Transverse colon (tissue), 4 donors: ENCODE measurements around the gene EIF3D. TPM values are rescaled to one million over a fixed set of nuclear protein-coding genes. Genes with fewer than 3 reads are reported as not detected.

Experiments used
- DNase-seq: peaks from one replicate; pipeline ENCODE4 v3.0.0-alpha.2; 2019
- H3K27ac ChIP-seq, 4 donors: fragments of 200-600 bp; sonication (generic); 2 replicates each; pipeline ENCODE4 v1.5.1; 2016 to 2018; ENCODE audit warnings: inconsistent platforms in 4 of 4
- H3K27me3 ChIP-seq: fragments of 200-600 bp; sonication (generic); 2 replicates; pipeline ENCODE4 v1.5.1; 2017; ENCODE audit warnings: inconsistent platforms
- H3K36me3 ChIP-seq, 4 donors: fragments of 200-600 bp; sonication (generic); 2 replicates each; pipeline ENCODE4 v1.5.1; 2017 to 2019; ENCODE audit warnings: inconsistent platforms in 4 of 4
- H3K4me1 ChIP-seq, 4 donors: fragments of 200-600 bp; sonication (generic); 2 replicates each; pipeline ENCODE4 v1.5.1; 2017 to 2020; ENCODE audit warnings: inconsistent platforms in 4 of 4
- H3K4me3 ChIP-seq, 4 donors: fragments of 200-600 bp; sonication (generic); 1 replicate in 1 of 4; 2 replicates in 3 of 4; pipeline versions ENCODE4 v1.5.1 to v1.6.1; 2017 to 2019; ENCODE audit warnings: inconsistent platforms in 4 of 4
- H3K9me3 ChIP-seq, 2 donors: fragments of 200-600 bp; sonication (generic); 2 replicates each; pipeline ENCODE4 v1.5.1; 2017 to 2019; ENCODE audit warnings: inconsistent platforms in 2 of 2
- CTCF ChIP-seq, 5 experiments: fragments of 200-600 bp in 3 of 5; fragments of 450-650 bp in 2 of 5; sonication (generic) in 3 of 5; IDR thresholded peaks; 1 replicate in 2 of 5; 2 replicates in 3 of 5; pipeline ENCODE4 v1.5.1; 2016 to 2017; ENCODE audit warnings: antibody characterized with exemption in 5 of 5, inconsistent platforms in 3 of 5, mild to moderate bottlenecking in 2 of 5, moderate library complexity in 1 of 5
- EP300 ChIP-seq: sonication (generic); formaldehyde crosslinking; IDR thresholded peaks from one replicate; pipeline ENCODE4 v1.6.1; 2017; ENCODE audit warnings: antibody characterized with exemption, low read depth
- POLR2A ChIP-seq: fragments of 450-650 bp; IDR thresholded peaks from one replicate; pipeline ENCODE4 v1.6.1; 2016; ENCODE audit warnings: antibody characterized with exemption, mild to moderate bottlenecking, moderate library complexity
- POLR2AphosphoS5 ChIP-seq, 3 donors: sonication (generic); formaldehyde crosslinking; IDR thresholded peaks; one replicate each; pipeline ENCODE4 v1.6.1; 2016; ENCODE audit warnings: antibody characterized with exemption in 3 of 3
- WGBS, 2 donors: methylation state at CpG; one replicate each; pipeline ENCODE4 v1.1.5; 2018; ENCODE audit warnings: low coverage in 1 of 2; 5-methylcytosine and 5-hydroxymethylcytosine counted together
- in situ Hi-C, 4 donors: fragments of 200-750 bp; cut with MboI; loops; one replicate each; pipeline versions ENCODE4 v1.15.0 to v1.15.1; 2017; ENCODE audit warnings: low sequenced_read_pairs in 3 of 4, low pct_ligation_motif_present in 1 of 4, low pct_unique_long_range_greater_than_20kb in 1 of 4
- intact Hi-C: fragments of 100-400 bp; cut with DNase I; formaldehyde crosslinking; loops from one replicate; pipeline ENCODE4 v1.15.1; 2023; ENCODE audit warnings: low total_unique reads
- total RNA-seq, 4 donors: library from RNA; depleted of rRNA; stranded (reverse); fragments of >200 nt; gene quantifications; one replicate each; pipeline ENCODE4 v1.1.0, GENCODE V29; 2016

Gene EIF3D
- total RNA-seq, 4 donors from 2014 or later, result 69.6 to 217 (median 146) TPM

- no peak for TF ChIP-seq POLR2AphosphoS5 (IDR thresholded peaks at IDR 0.05)
- no peak for TF ChIP-seq POLR2A
- no peak for TF ChIP-seq CTCF (IDR thresholded peaks at IDR 0.05)
- no peak for TF ChIP-seq EP300
- Histone ChIP-seq H3K36me3 (no peaks in the 10 kb centered on the region), H3K9me3 (no peaks in the 10 kb centered on the region), H3K4me3 (no peak overlapping the region), H3K27me3 (peaks cover 45% of the 10 kb centered on the region), H3K4me1 (no peaks in the 10 kb centered on the region), H3K27ac (no peak overlapping the region)
- intact Hi-C loops, result no loop called here
- 77% methylated on average over 48 of the region's 48 CpGs; no CpG with 5 or more reads in 1 of the 2 donors for WGBS, 2 donors
- in situ Hi-C loops, result no loop called here
- no peak for DNase-seq
Measured at GRCh38 chr22:36564422-36565158, 35.6 kb upstream of the EIF3D start.

- intact Hi-C loops (no loop called here), in situ Hi-C loops (no loop called here)
- 31 to 34% methylated on average over 2 to 5 of the region's 5 CpGs for WGBS, 2 donors
- H3K4me1 ChIP-seq, result no peaks in the 10 kb centered on the region
- H3K27me3 ChIP-seq, result peaks cover 45% of the 10 kb centered on the region
- DNase-seq, result no peak
- no peaks in the 10 kb centered on the region for H3K36me3 ChIP-seq
- TF ChIP-seq POLR2A (no peak), EP300 (no peak), CTCF (IDR thresholded peaks at IDR 0.05) (no peak), POLR2AphosphoS5 (IDR thresholded peaks at IDR 0.05) (no peak)
- no peak overlapping the region for H3K4me3 ChIP-seq
- no peaks in the 10 kb centered on the region for H3K9me3 ChIP-seq
- no peak overlapping the region for H3K27ac ChIP-seq
Measured at GRCh38 chr22:36563898-36564297, 34.9 kb upstream of the EIF3D start.

GRCh38 chr22:36563444-36563843, 34.5 kb upstream of the EIF3D start:
- in situ Hi-C loops, result no loop called here
- peaks cover 45% of the 10 kb centered on the region for H3K27me3 ChIP-seq
- 18 to 49% methylated on average over 3 to 12 of the region's 12 CpGs for WGBS, 2 donors

GRCh38 chr22:36563001-36563400, 34.0 kb upstream of the EIF3D start:
- peaks cover 45% of the 10 kb centered on the region for H3K27me3 ChIP-seq
- no peak for DNase-seq
- no peak overlapping the region for H3K27ac ChIP-seq
- no peaks in the 10 kb centered on the region for H3K9me3 ChIP-seq
- H3K36me3 ChIP-seq, result no peaks in the 10 kb centered on the region
- TF ChIP-seq EP300 (no peak), CTCF (IDR thresholded peaks at IDR 0.05) (no peak), POLR2A (no peak), POLR2AphosphoS5 (IDR thresholded peaks at IDR 0.05) (no peak)
- WGBS, 2 donors, result 65% methylated on average over 3 of the region's 3 CpGs; no CpG with 5 or more reads in 1 of the 2 donors
- in situ Hi-C loops (no loop called here), intact Hi-C loops (no loop called here)
- H3K4me3 ChIP-seq, result no peak overlapping the region
- no peaks in the 10 kb centered on the region for H3K4me1 ChIP-seq

More at GRCh38 chr22:36563444-36563843, 34.5 kb upstream of the EIF3D start:
- DNase-seq, result no peak
- Histone ChIP-seq H3K4me3 (no peak overlapping the region), H3K9me3 (no peaks in the 10 kb centered on the region), H3K4me1 (no peaks in the 10 kb centered on the region), H3K36me3 (no peaks in the 10 kb centered on the region), H3K27ac (no peak overlapping the region)
- intact Hi-C loops, result no loop called here
- TF ChIP-seq POLR2A (no peak), POLR2AphosphoS5 (IDR thresholded peaks at IDR 0.05) (no peak), EP300 (no peak), CTCF (IDR thresholded peaks at IDR 0.05) (no peak)
